Upper lobe of left lung (tissue), 6 donors: ENCODE data around the gene ADGB. TPM values are rescaled to one million over a fixed set of nuclear protein-coding genes. Genes with fewer than 3 reads are reported as not detected.
A peak's percentile ranks its signal among the peaks of the same experiment; 100 is the strongest.
"Not testable (repeated sequence)": the region's sequence is repeated elsewhere in the genome, so short reads cannot be mapped to it uniquely, and the experiment has no call there.

Source experiments
- ATAC-seq, 2 donors: fragments of 200-7000 bp; cut with Tn5 transposase; one replicate each; pipeline ENCODE4 v1.9.1; 2022; ENCODE audit warnings: mild to moderate bottlenecking in 2 of 2, moderate library complexity in 2 of 2; ENCODE audit not compliant: low FRiP score in 2 of 2
- DNase-seq, 2 donors: peaks; one replicate each; pipeline ENCODE4 v3.0.0-alpha.2; 2019 to 2020
- H3K27ac ChIP-seq, 4 donors: fragments of 200-600 bp; sonication (generic); one replicate each; pipeline ENCODE4 v1.5.1; 2016 to 2019
- H3K27me3 ChIP-seq, 4 donors: fragments of 200-600 bp; sonication (generic); one replicate each; pipeline ENCODE4 v1.5.1; 2017 to 2019
- H3K36me3 ChIP-seq, 4 donors: fragments of 200-600 bp; sonication (generic); one replicate each; pipeline ENCODE4 v1.5.1; 2016 to 2019
- H3K4me1 ChIP-seq, 4 donors: fragments of 200-600 bp; sonication (generic); one replicate each; pipeline ENCODE4 v1.5.1; 2018 to 2019
- H3K4me3 ChIP-seq, 4 donors: fragments of 200-600 bp; sonication (generic); one replicate each; pipeline ENCODE4 v1.5.1; 2017 to 2019; ENCODE audit warnings: mild to moderate bottlenecking in 2 of 4, moderate library complexity in 1 of 4
- H3K9me3 ChIP-seq, 4 donors: fragments of 200-600 bp; sonication (generic); one replicate each; pipeline ENCODE4 v1.5.1; 2018 to 2019
- EP300 ChIP-seq, 4 donors: sonication (generic); formaldehyde crosslinking; IDR thresholded peaks; one replicate each; pipeline ENCODE4 v1.5.1; 2017; ENCODE audit warnings: antibody characterized with exemption in 4 of 4, control low read depth in 2 of 4
- POLR2A ChIP-seq, 4 donors: fragments of 450-650 bp; IDR thresholded peaks; one replicate each; pipeline ENCODE4 v1.5.1; 2016 to 2017; ENCODE audit warnings: antibody characterized with exemption in 4 of 4, mild to moderate bottlenecking in 2 of 4
- POLR2AphosphoS5 ChIP-seq, 2 donors: sonication (generic); formaldehyde crosslinking; IDR thresholded peaks; one replicate each; pipeline ENCODE4 v1.5.1; 2017; ENCODE audit warnings: antibody characterized with exemption in 2 of 2
- whole genome bisulfite sequencing, 2 donors: methylation state at CpG; one replicate each; pipeline ENCODE4 v1.1.5; 2017 to 2018; 5-methylcytosine and 5-hydroxymethylcytosine counted together
- total RNA-seq, 6 donors: library from RNA; depleted of rRNA in 4 of 6; stranded (reverse); fragments of >200 nt in 4 of 6; gene quantifications; one replicate each; pipeline versions ENCODE4 v1.1.0 to v1.2.1, GENCODE V29; 2016 to 2021
- TF ChIP-seq, protein P1 (sequence below), 6 experiments: fragments of 450-650 bp in 4 of 6; fragments of 200-600 bp in 2 of 6; sonication (generic) in 2 of 6; IDR thresholded peaks; one replicate each; pipeline ENCODE4 v1.5.1; 2016 to 2019; ENCODE audit warnings: antibody characterized with exemption in 6 of 6
- donor health status: DM: no; HTN: no; CAD: no; lungs with moderate emphysema.
- donor health status: DM: no; HTN: yes; CAD: no; lungs with severe emphysema.

The ADGB gene
- total RNA-seq, result 10 to 100 TPM in 1 of 6 donors, 1 to 10 TPM in 4, under 1 TPM in 1; 0.31 to 34.6 (median 6.2) TPM

DNA sequence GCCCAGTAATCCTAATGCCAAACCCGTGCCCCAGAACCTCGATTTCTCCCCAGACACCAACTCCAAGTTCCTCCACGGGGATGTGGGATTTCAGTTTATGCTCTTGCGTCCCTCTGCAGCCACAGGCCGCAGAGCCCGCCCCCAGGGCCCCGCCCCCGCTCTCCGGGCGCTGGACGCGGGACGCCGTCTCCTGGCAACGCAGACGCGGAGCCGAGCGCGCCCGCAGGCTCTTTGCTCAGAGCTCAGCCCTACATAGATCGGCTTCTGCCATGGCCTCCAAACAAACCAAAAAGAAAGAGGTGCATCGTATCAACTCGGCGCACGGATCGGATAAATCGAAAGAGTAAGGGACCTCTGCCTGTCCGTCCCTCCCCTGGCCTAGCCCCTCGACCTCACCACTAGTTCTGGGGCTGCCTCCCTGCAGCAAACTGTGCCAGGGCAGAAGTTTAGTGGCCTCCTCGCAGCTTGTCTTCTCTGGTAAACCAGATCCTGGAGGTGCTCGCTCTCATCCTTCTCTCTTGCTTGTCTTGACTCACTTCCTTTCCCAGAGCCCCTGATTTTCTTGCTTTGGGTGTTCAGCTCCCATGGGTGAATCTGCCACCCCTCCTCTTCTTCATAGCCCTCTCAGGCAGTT is at the start of gene ADGB:
TSS of gene ADGB (plus strand) at position 201 of the 634 bp plus-strand sequence. CDS start at position 270, 69 bp downstream.
- DNase-seq (peak; percentile 65 to 94), ATAC-seq (peak; percentile 76 to 92)
- H3K9me3 ChIP-seq, result no peaks in the 10 kb centered on the region
- H3K27me3 ChIP-seq, result no peaks in the 10 kb centered on the region
- peaks cover 2 to 8% (median 5%) of the 10 kb centered on the region in 4 donors for H3K4me1 ChIP-seq
- peak within 1 kb of the TSS; percentile 24 to 52 (median 40) for H3K4me3 ChIP-seq
- WGBS, 2 donors, result 5 to 9% methylated on average over 22 to 30 of the region's 32 CpGs
- TF ChIP-seq POLR2AphosphoS5 (IDR thresholded peaks at IDR 0.05) (no peak), EP300 (IDR thresholded peaks at IDR 0.05) (no peak), POLR2A (IDR thresholded peaks at IDR 0.05) (no peak)
- TF ChIP-seq, protein P1, sequence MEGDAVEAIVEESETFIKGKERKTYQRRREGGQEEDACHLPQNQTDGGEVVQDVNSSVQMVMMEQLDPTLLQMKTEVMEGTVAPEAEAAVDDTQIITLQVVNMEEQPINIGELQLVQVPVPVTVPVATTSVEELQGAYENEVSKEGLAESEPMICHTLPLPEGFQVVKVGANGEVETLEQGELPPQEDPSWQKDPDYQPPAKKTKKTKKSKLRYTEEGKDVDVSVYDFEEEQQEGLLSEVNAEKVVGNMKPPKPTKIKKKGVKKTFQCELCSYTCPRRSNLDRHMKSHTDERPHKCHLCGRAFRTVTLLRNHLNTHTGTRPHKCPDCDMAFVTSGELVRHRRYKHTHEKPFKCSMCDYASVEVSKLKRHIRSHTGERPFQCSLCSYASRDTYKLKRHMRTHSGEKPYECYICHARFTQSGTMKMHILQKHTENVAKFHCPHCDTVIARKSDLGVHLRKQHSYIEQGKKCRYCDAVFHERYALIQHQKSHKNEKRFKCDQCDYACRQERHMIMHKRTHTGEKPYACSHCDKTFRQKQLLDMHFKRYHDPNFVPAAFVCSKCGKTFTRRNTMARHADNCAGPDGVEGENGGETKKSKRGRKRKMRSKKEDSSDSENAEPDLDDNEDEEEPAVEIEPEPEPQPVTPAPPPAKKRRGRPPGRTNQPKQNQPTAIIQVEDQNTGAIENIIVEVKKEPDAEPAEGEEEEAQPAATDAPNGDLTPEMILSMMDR (IDR thresholded peaks at IDR 0.05), result no peak
- H3K36me3 ChIP-seq, result no peaks in the 10 kb centered on the region
- no peak within 1 kb of the TSS for H3K27ac ChIP-seq

DNA sequence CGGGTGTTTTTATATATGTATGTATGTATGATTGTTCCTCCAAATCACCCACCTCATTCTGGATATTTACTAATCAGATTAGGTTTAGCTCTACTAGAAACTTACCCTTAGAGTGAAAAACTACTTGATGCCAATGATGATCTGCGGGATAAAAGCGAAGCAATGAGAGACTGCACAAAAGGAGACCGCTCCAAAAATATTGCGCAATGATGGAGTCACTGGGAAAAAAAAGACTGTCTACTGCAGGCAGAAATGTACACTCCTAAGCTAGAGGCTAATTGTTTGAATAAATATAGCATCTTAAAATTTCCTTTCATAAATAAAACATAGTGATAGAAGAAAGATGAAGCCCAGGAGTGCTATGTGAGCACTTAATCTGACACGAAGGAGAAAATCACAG is 47.9 kb upstream of the ADGB start:
- DNase-seq (no peak), ATAC-seq (peak in 1 of 2 donors; percentile 62)
- H3K36me3 ChIP-seq, result peaks cover 6 to 49% (median 17%) of the 10 kb centered on the region in 4 donors
- 70 to 90% methylated on average over 6 of the region's 6 CpGs for WGBS, 2 donors
- no peak overlapping the region for H3K4me3 ChIP-seq
- H3K27ac ChIP-seq, result no peak overlapping the region
- peaks cover 22 to 33% (median 28%) of the 10 kb centered on the region in 4 donors for H3K4me1 ChIP-seq
- TF ChIP-seq POLR2A (IDR thresholded peaks at IDR 0.05) (no peak), POLR2AphosphoS5 (IDR thresholded peaks at IDR 0.05) (no peak)
- no peaks in the 10 kb centered on the region for H3K27me3 ChIP-seq
- no peaks in the 10 kb centered on the region for H3K9me3 ChIP-seq

DNA sequence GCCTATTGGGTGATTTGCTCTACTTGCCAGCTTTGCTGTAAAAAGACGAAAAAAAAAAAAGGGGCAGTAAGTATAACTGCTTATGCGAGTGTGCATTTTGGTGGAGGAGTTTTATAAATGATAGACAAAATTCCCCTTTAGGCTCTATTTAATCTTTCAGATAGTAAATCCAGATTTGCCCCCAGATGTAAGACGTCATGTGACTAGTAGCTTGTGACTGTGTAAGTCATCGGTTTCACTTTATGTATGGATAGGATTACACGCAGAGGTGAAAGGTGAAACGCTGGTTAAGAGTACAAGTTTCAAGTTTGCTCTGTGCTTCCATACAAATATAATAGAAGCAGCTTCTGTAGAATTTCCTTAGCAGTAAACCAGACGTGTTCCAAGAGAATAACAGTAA is 47.2 kb upstream of the ADGB start:
- TF ChIP-seq POLR2AphosphoS5 (IDR thresholded peaks at IDR 0.05) (no peak), EP300 (IDR thresholded peaks at IDR 0.05) (no peak), POLR2A (IDR thresholded peaks at IDR 0.05) (no peak)
- TF ChIP-seq, protein P1 (IDR thresholded peaks at IDR 0.05), result no peak
- Histone ChIP-seq H3K4me1 (peaks cover 18 to 27% (median 22%) of the 10 kb centered on the region in 4 donors), H3K27me3 (no peaks in the 10 kb centered on the region), H3K36me3 (peaks cover 6 to 49% (median 17%) of the 10 kb centered on the region in 4 donors), H3K27ac (no peak overlapping the region), H3K4me3 (no peak overlapping the region), H3K9me3 (no peaks in the 10 kb centered on the region)
- WGBS, 2 donors, result 78 to 87% methylated on average over 7 of the region's 7 CpGs
- ATAC-seq, result no peak
- no peak for DNase-seq

DNA sequence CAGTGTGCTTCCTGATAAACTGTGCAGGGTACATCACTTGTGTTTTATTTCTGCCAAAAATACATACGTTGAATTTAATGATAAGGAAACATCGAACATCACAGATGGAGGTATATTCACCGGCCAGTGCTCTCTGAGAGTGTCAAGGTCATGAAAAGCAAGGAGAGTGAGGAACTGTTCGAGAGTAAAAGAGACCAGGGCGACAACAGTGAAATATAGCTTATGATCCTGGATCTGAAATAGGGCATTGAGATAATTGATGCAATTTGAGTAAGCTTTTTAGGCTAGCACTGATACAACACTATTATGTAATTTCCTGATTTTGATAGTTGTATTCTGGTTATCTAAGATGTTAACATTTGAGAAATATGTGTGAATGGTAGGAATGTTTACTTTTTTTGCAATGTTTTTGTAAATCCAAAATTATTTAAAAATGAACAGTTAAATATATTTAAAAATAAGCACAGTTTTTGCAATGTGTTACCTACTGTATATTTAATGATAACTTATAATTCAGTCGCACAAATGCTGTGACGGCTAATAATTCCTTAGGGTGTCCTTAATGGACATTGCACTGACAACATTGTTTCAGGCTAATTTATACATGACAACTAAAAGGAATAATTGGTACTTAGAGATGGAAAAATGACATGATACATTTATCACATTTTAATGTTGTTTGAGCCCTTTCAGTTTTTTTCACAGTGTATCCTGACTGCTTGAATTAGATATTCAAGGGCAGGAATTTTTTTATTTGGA is 45.2 kb upstream of the ADGB start:
- TF ChIP-seq EP300 (IDR thresholded peaks at IDR 0.05) (no peak), POLR2A (IDR thresholded peaks at IDR 0.05) (no peak), POLR2AphosphoS5 (IDR thresholded peaks at IDR 0.05) (no peak)
- TF ChIP-seq, protein P1 (IDR thresholded peaks at IDR 0.05), result no peak
- ATAC-seq (no peak), DNase-seq (no peak)
- Histone ChIP-seq H3K4me1 (peaks cover 4 to 14% (median 10%) of the 10 kb centered on the region in 4 donors), H3K9me3 (no peaks in the 10 kb centered on the region), H3K4me3 (no peak overlapping the region), H3K27me3 (no peaks in the 10 kb centered on the region), H3K36me3 (peaks cover 6 to 49% (median 17%) of the 10 kb centered on the region in 4 donors), H3K27ac (no peak overlapping the region)
- 82 to 88% methylated on average over 7 of the region's 7 CpGs for WGBS, 2 donors

DNA sequence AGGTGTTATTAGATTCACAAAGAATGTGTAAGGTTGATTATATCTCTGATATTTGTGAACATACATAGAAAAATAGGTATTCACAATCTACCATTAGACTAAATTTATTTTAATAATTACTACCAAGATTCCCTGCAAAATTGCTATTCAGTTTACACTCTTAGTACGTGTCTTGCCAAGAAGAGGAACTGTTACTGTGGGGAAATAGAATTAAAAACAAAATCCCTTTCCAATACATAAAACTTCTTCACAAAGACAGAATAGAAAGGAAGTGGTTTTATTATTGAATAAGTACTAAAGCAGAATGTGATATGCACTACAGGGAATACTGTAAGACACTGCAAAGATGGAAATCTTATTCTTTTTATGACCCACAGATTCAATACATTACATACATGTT is 38.2 kb upstream of the ADGB start:
- H3K9me3 ChIP-seq, result no peaks in the 10 kb centered on the region
- H3K4me3 ChIP-seq, result no peak overlapping the region
- 65 to 68% methylated on average over 1 of the region's 1 CpG for WGBS, 2 donors
- no peaks in the 10 kb centered on the region for H3K27me3 ChIP-seq
- TF ChIP-seq POLR2A (IDR thresholded peaks at IDR 0.05) (no peak), EP300 (IDR thresholded peaks at IDR 0.05) (no peak), POLR2AphosphoS5 (IDR thresholded peaks at IDR 0.05) (no peak)
- TF ChIP-seq, protein P1 (IDR thresholded peaks at IDR 0.05), result no peak
- DNase-seq, result no peak
- H3K36me3 ChIP-seq, result peaks cover 0 to 3% (median 0%) of the 10 kb centered on the region in 4 donors
- H3K27ac ChIP-seq, result no peak overlapping the region
- ATAC-seq, result no peak
- H3K4me1 ChIP-seq, result no peaks in the 10 kb centered on the region

DNA sequence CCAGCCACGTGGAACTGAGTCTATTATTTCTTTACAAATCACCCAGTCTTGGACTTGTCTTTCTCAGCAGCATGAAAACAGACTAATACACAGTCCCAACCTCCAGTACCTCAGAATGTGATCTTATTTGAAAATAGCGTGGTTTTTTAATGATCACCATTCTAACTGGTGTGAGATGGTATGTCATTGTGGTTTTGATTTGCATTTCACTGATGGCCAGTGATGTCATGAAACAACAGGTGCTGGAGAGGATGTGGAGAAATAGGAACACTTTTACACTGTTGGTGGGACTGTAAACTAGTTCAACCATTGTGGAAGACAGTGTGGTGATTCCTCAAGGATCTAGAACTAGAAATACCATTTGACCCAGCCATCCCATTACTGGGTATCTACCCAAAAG is 32.1 kb upstream of the ADGB start:
- not testable (repeated sequence) for ATAC-seq, H3K36me3 ChIP-seq, H3K9me3 ChIP-seq, H3K27ac ChIP-seq, H3K27me3 ChIP-seq, H3K4me1 ChIP-seq, DNase-seq, H3K4me3 ChIP-seq
- whole genome bisulfite sequencing, 2 donors, result 74% methylated on average over 2 of the region's 2 CpGs

DNA sequence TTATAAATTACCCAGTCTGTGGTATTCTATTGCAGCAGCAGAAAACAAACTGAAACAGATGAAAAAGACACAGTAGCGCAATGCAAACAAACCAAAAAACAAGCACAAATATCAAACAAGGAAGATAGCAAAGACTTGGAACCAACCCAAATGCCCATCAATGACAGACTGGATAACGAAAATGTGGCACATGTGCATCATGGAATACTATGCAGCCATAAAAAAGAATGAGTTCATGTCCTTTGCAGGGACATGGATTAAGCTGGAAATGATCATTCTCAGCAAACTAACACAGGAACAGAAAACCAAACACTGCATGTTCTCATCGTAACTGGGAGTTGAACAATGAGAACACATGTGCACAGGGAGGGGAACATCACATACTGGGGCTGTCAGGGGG is 30.2 kb upstream of the ADGB start:
- not testable (repeated sequence) for H3K36me3 ChIP-seq, H3K4me1 ChIP-seq, DNase-seq, ATAC-seq, H3K27ac ChIP-seq, H3K4me3 ChIP-seq, H3K27me3 ChIP-seq, H3K9me3 ChIP-seq
- 77 to 79% methylated on average over 3 of the region's 3 CpGs for WGBS, 2 donors
